Hepatocyte (in vitro differentiated cells): ENCODE data around the gene OGFR. TPM values are rescaled to one million over a fixed set of nuclear protein-coding genes. Genes with fewer than 3 reads are reported as not detected.
A peak's percentile ranks its signal among the peaks of the same experiment; 100 is the strongest.

Source experiments
- DNase-seq: peaks from one replicate; pipeline ENCODE4 v3.0.0-alpha.2; 2016; ENCODE audit warnings: low spot score
- H2AFZ ChIP-seq: fragments of 200-600 bp; sonication (generic); 2 replicates; pipeline ENCODE4 v1.6.0; 2016; ENCODE audit warnings: antibody characterized with exemption, mild to moderate bottlenecking
- H3K27ac ChIP-seq: fragments of 200-600 bp; sonication (generic); 2 replicates; pipeline ENCODE4 v1.5.1; 2016; ENCODE audit warnings: mild to moderate bottlenecking
- H3K27me3 ChIP-seq: fragments of 200-600 bp; sonication (generic); 2 replicates; pipeline ENCODE4 v1.6.1; 2016
- H3K36me3 ChIP-seq: fragments of 200-600 bp; sonication (generic); replicated peaks from 2 replicates; pipeline ENCODE4 v1.5.1; 2016; ENCODE audit warnings: low read depth; ENCODE audit not compliant: insufficient read depth
- H3K4me1 ChIP-seq: fragments of 200-600 bp; sonication (generic); 2 replicates; pipeline ENCODE4 v1.5.1; 2016; ENCODE audit warnings: mild to moderate bottlenecking, moderate library complexity; ENCODE audit not compliant: insufficient read depth
- H3K4me2 ChIP-seq: fragments of 200-600 bp; sonication (generic); 2 replicates; pipeline ENCODE4 v1.6.0; 2016
- H3K4me3 ChIP-seq: fragments of 200-600 bp; sonication (generic); 2 replicates; pipeline ENCODE4 v1.5.1; 2016; ENCODE audit warnings: mild to moderate bottlenecking
- H3K79me2 ChIP-seq: fragments of 200-600 bp; sonication (generic); 2 replicates; pipeline ENCODE4 v1.6.0; 2017; ENCODE audit warnings: mild to moderate bottlenecking
- H3K9me2 ChIP-seq: fragments of 200-600 bp; sonication (generic); replicated peaks from 2 replicates; pipeline ENCODE4 v1.6.0; 2017; ENCODE audit warnings: mild to moderate bottlenecking; ENCODE audit not compliant: insufficient read depth
- H3K9me3 ChIP-seq: fragments of 200-600 bp; sonication (generic); 2 replicates; pipeline ENCODE4 v1.5.1; 2016; ENCODE audit warnings: low read depth, mild to moderate bottlenecking
- H4K20me1 ChIP-seq: fragments of 200-600 bp; sonication (generic); 2 replicates; pipeline ENCODE4 v1.6.0; 2016; ENCODE audit warnings: mild to moderate bottlenecking; ENCODE audit not compliant: insufficient read depth, poor library complexity, severe bottlenecking
- EZH2 ChIP-seq: fragments of 200-600 bp; sonication (generic); IDR thresholded peaks from 2 replicates; pipeline ENCODE4 v1.6.1; 2016; ENCODE audit warnings: antibody characterized with exemption, mild to moderate bottlenecking, borderline replicate concordance
- EZH2phosphoT487 ChIP-seq: fragments of 200-600 bp; sonication (generic); IDR thresholded peaks from one replicate; pipeline ENCODE4 v1.6.1; 2018; ENCODE audit warnings: antibody characterized with exemption, mild to moderate bottlenecking, low read depth, moderate library complexity; ENCODE audit not compliant: unreplicated experiment, severe bottlenecking
- WGBS: methylation state at CpG from one replicate; pipeline ENCODE4 v1.1.6; 2016; ENCODE audit warnings: low lambda C conversion rate; ENCODE audit errors: missing lambda C conversion rate; 5-methylcytosine and 5-hydroxymethylcytosine counted together
- polyA plus RNA-seq: library from polyadenylated mRNA; unstranded; fragments of >200 nt; fragmentation: Nextera tagmentation; extraction: Ambion mirVana; gene quantifications from 2 replicates; pipeline ENCODE4 v1.2.1, GENCODE V29; 2016
- total RNA-seq: library from RNA; depleted of rRNA; stranded (reverse); fragments of >200 nt; gene quantifications from 2 replicates; pipeline ENCODE4 v1.2.3, GENCODE V29; 2014
- TF ChIP-seq, protein P1 (sequence below): fragments of 200-600 bp; sonication (generic); IDR thresholded peaks from 2 replicates; pipeline ENCODE4 v1.5.1; 2016; ENCODE audit warnings: antibody characterized with exemption, mild to moderate bottlenecking; ENCODE audit not compliant: poor library complexity

The OGFR gene
- total and polyA plus RNA-seq, 2 experiments from 2014 or later: 47.6 to 80.8 TPM

DNA sequence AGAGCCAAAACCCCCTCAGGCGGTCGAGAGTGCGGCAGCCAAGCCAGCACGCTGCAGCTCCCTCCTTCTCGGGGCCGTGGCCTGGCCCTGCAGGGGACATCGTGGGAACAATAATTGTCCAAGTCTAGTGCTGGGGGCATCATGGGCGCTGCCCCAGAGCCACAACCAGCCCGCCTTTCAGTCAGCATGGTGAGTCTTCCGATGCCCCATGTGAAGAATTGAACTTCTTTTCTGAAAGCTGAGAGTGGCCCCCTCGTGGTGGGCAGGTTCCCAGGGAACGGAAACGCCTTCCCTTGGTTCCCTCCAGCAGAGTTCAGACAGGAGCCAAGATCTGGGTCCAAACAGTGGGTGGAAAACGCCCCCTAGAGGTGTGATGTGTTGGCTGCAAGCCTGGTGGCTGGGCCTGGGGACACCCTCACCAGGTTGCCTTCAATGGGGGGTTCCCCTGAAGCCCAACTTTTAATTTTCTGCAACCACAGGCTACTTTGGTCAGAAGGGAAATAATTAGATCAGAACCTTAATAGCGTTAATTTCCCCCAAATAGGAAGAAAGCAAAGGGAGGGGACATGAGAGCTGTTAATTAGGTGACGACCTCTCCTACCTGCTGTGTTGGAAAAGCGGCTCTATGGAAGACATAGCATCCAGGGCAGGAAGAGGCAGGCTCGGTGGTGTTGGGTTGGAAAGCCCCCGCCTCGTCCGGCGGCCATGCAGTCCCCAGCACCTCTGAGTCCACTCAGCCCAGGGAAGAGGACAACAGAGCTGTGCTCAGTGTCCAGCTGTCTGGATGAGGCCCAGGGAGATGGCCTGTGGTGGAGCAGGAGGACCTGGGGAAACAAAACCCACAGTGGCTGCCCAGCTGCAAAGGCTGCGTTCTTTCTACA, 13.1 kb upstream of the OGFR start:
- Histone ChIP-seq H3K36me3 (no peaks in the 10 kb centered on the region), H3K4me3 (no peak overlapping the region), H3K27ac (no peak overlapping the region), H4K20me1 (no peaks in the 10 kb centered on the region), H3K9me3 (no peaks in the 10 kb centered on the region), H3K4me1 (peaks cover 8% of the 10 kb centered on the region), H3K9me2 (no peaks in the 10 kb centered on the region), H3K79me2 (no peaks in the 10 kb centered on the region), H3K27me3 (no peaks in the 10 kb centered on the region), H3K4me2 (peak overlapping the region; percentile 53), H2AFZ (no peak overlapping the region)
- WGBS: 37% methylated on average over 23 of the region's 23 CpGs
- DNase-seq: peak; percentile 94
- TF ChIP-seq EZH2phosphoT487 (no peak), EZH2 (no peak)
- TF ChIP-seq, protein P1, sequence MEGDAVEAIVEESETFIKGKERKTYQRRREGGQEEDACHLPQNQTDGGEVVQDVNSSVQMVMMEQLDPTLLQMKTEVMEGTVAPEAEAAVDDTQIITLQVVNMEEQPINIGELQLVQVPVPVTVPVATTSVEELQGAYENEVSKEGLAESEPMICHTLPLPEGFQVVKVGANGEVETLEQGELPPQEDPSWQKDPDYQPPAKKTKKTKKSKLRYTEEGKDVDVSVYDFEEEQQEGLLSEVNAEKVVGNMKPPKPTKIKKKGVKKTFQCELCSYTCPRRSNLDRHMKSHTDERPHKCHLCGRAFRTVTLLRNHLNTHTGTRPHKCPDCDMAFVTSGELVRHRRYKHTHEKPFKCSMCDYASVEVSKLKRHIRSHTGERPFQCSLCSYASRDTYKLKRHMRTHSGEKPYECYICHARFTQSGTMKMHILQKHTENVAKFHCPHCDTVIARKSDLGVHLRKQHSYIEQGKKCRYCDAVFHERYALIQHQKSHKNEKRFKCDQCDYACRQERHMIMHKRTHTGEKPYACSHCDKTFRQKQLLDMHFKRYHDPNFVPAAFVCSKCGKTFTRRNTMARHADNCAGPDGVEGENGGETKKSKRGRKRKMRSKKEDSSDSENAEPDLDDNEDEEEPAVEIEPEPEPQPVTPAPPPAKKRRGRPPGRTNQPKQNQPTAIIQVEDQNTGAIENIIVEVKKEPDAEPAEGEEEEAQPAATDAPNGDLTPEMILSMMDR: peak; percentile 96

DNA sequence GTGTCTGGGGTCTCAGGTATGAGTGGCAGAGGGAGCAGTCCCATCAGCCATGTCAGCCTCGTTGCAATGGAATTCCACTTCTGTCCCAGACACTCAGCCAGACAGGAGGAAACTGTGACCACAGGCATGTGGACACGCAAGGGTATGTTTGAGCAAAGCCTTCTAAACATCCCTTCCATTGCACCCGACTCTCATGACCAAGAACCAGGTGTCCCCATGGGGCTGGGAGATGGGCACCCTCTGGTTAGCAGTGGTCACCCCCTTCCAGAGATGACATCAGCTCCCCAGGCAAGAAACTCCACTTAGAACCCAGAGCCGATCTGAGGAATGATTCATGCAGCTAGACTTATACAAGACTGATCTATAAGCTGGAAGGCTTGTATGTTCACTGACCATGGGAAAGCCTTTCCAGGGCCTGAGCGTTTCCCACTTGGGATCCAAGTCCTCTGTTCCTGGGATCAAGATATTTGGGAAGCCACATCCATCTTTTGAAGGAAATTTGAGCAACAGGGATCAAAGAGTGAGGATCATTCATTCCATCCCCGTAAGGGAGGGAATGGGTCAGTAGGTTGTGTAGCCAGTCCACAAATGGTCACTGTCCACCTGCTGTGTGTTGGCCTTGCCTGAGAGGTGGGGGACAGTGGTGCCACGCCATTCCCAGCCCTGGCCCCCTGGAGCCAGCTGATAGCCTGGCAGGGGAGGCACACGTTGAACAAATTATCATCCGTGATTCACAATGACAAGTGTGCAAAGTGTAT, 12.3 kb upstream of the OGFR start:
- Histone ChIP-seq H3K4me3 (no peak overlapping the region), H3K27me3 (no peaks in the 10 kb centered on the region), H3K27ac (no peak overlapping the region), H3K4me1 (peaks cover 12% of the 10 kb centered on the region), H3K4me2 (no peak overlapping the region), H4K20me1 (no peaks in the 10 kb centered on the region), H3K9me3 (no peaks in the 10 kb centered on the region), H3K79me2 (peaks cover 2% of the 10 kb centered on the region), H3K36me3 (no peaks in the 10 kb centered on the region), H2AFZ (no peak overlapping the region), H3K9me2 (no peaks in the 10 kb centered on the region)
- DNase-seq: no peak
- TF ChIP-seq EZH2: no peak
- no peak for TF ChIP-seq EZH2phosphoT487
- TF ChIP-seq, protein P1: no peak
- WGBS: 81% methylated on average over 9 of the region's 9 CpGs

DNA sequence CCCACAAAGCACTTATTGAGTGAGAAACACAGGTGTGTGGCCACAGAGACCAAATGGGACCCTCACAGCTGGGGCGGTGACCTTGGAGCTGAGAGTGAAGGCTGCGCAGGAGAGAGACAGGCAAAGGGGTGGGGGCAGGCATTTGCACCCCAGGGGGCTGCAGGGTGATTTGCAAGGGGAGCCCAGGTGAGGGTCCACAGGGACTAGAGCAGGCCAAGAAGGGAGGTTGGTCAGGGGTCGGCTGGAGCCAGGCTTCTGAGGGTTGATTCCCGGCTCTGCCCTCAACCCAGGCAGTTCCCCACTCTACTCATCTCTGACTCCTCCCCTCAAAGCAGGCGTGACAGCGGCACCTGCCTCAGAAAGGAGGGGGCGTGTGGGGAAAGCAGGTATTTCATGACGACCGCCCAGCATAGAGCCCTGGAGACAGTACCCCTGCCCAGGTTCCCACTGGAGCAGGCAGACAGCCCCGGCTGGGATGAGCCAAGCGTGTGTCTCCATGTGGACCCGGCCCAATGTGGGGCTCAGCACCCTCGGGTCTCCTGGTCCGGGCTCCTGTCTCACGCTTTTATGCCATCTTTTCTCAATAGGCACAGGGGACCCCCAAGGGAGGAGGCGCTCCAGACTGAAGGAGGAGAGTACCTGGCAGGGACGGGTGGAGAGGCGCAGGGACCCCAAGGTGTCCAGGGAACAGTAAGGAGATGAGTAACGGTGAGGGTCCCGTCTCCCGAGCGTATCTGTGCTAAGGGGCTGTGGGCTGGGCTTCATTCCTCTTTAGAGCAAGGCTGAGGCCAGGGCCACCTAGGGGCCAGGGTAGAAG, 11.5 kb upstream of the OGFR start:
- Histone ChIP-seq H3K79me2 (peaks cover 5% of the 10 kb centered on the region), H3K36me3 (no peaks in the 10 kb centered on the region), H3K9me3 (no peaks in the 10 kb centered on the region), H3K4me2 (no peak overlapping the region), H3K4me1 (peaks cover 20% of the 10 kb centered on the region), H3K27me3 (no peaks in the 10 kb centered on the region), H2AFZ (no peak overlapping the region), H3K4me3 (no peak overlapping the region), H3K27ac (no peak overlapping the region), H3K9me2 (no peaks in the 10 kb centered on the region), H4K20me1 (no peaks in the 10 kb centered on the region)
- TF ChIP-seq, protein P1: no peak
- TF ChIP-seq EZH2: no peak
- no peak for TF ChIP-seq EZH2phosphoT487
- WGBS: 89% methylated on average over 22 of the region's 22 CpGs
- DNase-seq: no peak
